Muscle of arm (tissue), 12 donors: ENCODE results near the gene SPSB4. TPM values are rescaled to one million over a fixed set of nuclear protein-coding genes. Genes with fewer than 3 reads are reported as not detected.
A peak's percentile ranks its signal among the peaks of the same experiment; 100 is the strongest.

Experiments used
- DNase-seq: peaks from one replicate; pipeline ENCODE4 v3.0.0-alpha.2; 2013
- polyA plus RNA-seq, 12 donors: library from polyadenylated mRNA; unstranded; fragments of 120-200 nt; gene quantifications; one replicate each; pipeline ENCODE4 v1.2.1, GENCODE V29; 2013; ENCODE audit not compliant: insufficient read length in 12 of 12

Gene SPSB4
- polyA plus RNA-seq, 12 donors = 13.0 to 36.2 (median 19.1) TPM; not detected in 1

- DNase-seq = no peak
Measured at GRCh38 chr3:141150081-141150830, 99.1 kb downstream of the SPSB4 start.

GRCh38 chr3:141150931-141151330 is 99.8 kb downstream of the SPSB4 start:
- DNase-seq = no peak

DNA sequence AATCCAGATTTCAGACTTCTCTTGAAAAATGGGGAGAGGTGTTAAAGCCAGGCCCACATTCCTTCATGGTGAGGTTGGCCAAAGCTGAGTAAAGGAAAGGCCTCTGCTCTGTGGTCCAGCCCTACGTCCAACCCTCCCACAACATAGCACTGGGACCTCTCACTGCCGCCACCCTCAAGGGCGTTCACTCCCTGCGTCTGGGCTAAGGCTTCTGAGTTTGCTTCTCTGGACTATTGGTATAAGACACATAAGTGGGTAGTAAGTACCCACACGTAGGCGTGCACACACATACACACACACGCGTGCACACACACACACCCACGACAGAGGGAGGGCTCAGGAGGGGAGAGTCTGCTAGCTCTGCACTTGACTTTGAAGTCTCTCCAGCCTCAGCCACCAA is 100.3 kb downstream of the SPSB4 start:
- no peak for DNase-seq

- DNase-seq = no peak
Measured at GRCh38 chr3:141152130-141152529, 101.0 kb downstream of the SPSB4 start.

DNA sequence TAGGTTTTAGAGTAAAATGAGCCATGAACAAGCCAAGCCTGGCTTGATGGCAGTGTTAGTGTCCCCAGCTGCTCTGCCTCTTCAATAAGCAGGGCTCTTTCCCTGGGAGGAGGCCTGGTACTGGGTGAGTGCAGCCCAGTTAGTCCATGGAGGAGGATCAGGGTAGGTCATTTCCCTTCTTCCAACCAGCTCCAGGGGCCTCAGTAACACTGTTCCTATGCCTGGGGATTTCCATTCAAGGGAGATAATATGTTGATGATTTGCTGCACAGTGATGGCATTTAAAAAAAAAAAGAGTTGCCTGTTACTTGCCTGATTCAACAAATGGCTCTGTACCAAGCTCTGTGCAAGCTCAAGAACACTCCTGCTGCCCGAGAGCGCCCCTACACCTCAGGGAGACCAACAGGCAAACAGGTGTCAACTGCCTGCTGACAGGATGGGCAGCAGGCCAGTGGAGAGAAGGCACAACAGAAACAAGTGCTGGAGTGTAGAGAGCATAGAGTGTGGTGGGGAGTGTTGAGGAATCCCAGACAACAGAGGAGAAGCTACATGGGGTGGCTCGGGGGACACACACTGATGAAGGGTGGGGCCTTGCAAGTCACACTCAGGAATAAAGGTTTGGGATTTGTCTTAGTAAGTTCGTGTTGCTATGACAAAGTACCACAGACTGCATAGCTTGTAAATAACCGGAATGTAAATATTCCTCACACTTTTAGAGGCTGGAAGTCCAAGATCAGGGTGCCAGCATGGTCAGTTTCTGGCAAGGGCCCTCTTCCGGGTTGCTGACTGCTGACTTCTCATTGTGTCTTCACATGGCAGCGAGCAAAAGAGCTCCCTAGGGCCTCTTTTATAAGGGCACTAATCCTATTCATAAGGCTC is 101.9 kb downstream of the SPSB4 start:
- DNase-seq = no peak

DNA sequence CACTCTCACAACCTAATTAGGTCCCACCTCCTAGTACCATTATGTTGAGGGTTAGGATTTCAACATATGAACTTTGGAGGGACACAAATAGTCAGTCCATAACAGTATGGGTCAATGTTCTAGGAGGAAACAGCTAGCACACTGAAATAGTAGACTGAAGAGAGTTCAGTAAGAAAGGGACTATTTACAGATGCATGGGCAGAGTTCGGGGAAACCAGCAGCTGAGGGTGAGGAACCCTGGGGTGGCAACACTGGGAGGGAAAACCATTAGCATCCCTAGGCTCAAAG is 102.5 kb downstream of the SPSB4 start:
- DNase-seq = no peak

DNA sequence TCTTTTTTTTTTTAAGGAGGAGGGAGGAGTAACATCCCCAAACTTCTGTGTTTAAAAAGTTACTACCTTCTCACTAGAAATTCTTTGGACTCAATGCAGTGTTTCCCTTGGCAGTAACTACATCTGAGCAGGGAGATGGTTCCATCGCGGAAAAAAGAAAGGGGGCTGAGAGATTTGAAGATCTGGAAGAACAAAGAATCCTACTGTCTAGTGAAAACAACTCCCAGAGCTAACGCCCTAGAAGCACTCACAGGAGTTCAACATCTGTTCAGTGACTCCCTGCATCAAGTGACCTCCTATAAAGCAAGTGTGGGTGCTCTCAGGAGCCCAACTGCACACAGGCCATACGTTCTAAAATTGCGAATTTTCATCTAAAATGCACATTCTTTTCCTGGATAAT is 113.7 kb downstream of the SPSB4 start:
- DNase-seq = peak; percentile 38

- no peak for DNase-seq
Measured at GRCh38 chr3:141167681-141168080, 116.5 kb downstream of the SPSB4 start.

DNA sequence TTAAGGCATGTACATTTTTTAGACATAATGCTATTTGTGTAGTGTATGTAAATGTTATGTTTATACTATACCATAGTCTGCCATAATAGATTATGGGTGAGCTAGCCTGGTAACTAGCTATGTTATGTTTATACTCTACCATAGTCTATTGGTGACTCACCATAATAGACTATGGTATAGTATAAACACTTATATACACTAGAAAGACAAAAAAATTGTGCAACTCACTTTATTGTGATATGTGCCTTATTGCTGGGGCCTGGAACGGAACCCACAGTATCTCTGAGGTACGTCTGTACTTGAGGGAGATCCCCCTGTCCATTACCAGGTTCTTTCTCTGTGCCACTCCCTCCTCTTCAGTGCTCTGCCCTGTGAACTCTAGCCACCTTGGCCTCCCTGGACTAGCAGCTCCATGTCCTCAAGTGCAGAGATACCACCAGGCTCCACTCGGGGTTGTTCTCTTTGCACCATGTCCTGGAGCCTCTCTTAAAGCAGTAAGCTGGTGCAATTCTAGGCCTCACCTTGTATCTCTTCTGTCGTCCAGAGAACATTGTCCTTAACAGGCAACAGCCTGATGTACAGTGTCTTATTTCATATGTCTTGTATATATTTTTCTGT is 119.6 kb downstream of the SPSB4 start:
- no peak for DNase-seq

DNA sequence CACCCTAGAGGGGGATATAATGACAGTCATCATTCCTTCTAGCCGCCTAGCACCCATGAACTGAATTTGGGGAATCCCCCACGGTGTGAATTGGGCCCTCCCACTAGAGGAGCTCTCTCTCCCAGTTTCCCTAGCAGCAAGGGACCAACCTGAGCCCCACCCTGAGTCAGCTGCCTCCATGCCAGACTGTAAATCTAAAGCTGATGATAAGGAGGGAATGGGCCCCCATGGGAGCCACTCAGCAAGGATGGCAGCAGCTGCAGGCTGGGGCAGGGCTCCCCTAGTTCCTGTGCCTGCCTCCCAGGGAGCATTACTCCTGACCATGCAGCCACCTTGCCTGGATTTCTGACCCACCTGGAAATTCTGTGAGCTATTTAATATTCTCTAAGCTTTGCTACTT is 123.5 kb downstream of the SPSB4 start:
- no peak for DNase-seq

DNA sequence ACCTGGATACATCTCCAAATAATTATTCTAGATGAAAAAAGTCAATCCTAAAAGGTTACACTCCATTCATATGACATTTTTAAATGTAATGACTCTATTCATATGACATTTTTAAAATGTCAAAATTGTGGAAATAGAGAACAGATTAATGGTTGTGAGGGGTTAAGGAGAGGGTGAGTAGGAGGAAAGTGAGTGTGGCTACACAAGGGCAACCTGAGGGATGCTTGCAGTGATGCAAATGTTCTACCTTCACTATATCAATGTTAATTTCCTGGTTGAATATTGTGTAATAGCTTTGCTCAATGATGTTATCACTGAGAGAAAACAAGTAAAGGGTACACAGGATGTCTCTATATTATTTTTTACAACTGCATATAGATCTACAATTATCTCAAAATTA is 125.6 kb downstream of the SPSB4 start:
- no peak for DNase-seq

- DNase-seq = peak; percentile 35
Measured at GRCh38 chr3:141178026-141178425, 126.9 kb downstream of the SPSB4 start.

DNA sequence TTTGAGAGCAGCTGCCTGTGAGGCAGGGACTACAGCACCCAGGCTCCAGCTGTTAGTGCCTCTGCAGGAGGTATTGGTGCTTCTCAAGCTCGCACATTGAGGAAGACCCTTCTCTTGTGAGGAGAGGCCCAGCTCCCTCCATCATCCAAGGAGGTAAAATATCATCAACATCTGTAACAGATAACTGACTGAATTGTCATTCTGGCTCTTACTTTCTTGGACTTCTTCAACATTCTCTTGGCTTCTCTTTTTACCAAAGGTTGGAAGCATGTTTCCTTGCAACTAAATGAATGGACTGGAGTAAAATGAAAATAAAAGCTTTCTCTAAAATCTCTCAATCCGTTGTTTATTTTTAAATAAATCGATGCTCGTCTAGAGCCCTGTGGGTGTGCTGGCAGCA is 127.4 kb downstream of the SPSB4 start:
- peak; percentile 38 for DNase-seq

DNA sequence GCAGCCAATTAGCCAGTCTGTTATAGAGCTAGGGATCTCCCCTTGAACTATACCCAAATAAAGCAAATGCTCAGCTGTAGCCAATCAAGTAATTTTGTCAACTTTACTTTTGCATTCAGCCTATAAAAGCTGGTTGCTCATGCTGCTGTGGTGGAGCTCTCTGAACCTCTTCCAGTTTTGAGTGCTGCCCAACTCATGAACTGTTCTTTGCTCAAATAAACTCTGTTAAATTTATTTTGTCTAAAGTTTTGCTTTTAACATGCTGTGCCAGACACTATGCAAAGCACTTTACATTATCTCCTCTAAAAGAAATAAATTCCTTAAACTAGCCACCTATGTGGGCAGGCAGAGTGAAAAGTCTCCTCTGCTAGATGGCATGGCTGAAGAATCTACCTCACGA is 128.8 kb downstream of the SPSB4 start:
- DNase-seq = no peak

DNA sequence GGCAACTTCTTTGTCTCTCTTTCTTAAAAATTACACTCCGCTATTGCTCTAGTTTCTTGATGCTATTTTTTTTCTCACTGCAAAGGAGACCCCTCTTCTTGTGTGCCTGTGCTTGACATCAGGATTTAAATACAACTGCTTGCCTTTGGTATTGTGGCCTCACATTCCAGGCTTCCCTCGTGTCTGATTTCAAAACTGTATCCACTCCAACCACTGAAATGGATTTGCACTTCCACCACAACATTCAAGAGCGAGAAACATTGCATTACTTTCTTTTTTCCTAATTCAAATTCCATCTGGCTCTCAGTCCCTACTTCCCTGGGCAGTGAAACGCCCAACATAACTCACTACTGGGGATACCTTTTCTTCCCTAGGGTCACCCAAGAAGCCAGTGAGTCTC is 130.0 kb downstream of the SPSB4 start:
- no peak for DNase-seq

DNA sequence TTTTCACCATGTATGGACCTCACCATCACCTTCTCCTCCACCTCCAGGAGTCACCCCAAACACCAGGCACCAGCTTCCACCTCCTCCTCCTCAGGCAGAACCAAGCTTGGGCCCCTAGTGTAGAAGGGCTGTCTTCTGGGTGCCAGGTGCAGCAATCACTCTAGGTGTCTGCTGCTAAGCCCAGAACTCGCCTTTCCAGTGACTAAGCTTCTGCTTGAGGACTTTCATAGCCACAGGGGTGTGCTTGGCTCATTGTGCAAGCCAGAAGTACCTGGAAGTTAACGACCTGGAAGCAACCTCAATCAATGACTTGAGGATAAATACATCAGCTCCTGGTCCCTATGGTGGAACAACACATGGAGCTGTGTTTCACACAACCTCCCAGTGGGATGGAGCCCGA is 130.7 kb downstream of the SPSB4 start:
- DNase-seq = no peak

GRCh38 chr3:141183606-141184005 is 132.5 kb downstream of the SPSB4 start:
- DNase-seq = no peak

DNA sequence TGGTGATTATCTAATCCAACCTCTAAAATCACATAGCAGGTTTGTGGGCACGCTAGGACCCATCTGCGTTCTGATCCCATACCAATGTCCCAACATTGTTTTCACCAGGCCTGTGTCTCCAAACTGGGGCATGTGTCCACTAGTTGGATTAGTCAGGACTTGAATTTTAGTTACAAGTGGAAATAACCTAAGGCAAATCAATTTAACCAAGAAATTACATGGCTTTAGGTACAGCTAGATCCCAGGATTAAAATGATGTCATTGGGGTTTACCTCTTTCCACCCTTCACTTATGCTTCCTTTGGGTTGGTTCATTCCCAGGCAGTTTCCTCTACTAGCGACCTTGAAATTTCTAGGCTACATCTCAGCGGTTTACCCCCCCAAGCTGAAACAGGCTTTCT is 133.3 kb downstream of the SPSB4 start:
- DNase-seq = no peak

GRCh38 chr3:141191097-141191749 is 140.1 kb downstream of the SPSB4 start:
- DNase-seq = no peak

DNA sequence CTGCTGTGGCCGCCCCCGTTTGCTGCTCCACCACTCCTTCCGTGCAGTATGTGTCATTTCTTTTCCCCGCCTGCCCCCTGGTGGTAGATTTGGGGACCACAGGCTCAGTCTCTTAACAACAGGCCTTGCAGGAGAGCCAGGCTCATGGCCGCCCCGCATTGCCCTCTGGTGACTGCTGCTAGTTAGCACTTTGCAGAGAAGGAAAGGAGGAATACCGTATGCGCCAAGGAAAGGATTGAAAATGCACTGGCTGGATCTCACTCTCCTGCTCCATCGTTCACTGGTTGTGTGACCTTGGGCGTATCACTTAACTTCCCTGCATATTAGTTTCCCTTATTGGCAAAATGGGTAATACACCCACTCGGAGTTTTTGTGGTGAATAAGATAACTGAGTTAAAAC is 141.2 kb downstream of the SPSB4 start:
- DNase-seq = peak; percentile 97

DNA sequence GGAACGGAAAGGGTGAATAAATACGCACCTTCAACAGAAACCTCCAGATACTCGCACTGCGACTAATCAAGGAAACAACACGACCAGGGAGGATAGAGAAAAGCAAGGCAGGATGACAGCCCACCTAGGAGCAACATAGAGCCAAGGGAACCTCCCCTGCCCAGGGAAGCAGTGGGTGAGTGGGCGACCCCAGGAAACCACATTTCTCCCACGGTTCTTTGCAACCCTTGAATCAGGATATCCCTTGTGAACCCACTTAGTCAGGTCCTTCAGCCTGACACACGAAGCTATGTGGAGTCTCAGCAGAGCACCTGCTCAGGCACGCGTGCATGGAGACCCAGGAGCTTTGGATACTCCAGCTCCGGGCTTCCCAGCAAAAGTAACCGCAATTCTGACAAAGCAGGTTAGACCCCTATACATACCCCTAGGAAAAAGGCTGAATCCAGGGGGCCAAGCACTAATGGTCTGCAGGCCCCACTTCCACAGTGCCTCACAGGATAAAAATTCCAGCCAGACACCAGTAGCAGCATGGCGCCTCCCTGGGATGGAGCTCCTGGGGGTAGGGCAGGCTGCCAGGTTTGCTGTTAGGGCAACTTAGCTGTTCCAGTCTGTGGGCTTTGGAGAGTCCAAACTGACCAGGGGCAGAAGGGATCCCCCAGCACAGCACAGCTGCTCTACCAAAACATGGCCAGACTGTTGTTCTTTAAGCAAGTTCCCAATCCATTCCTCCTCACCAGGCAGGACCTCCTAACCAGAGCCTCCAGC is 142.1 kb downstream of the SPSB4 start:
- DNase-seq = no peak
